DMS114 treated with DMSO at 0.1 percent for 48 hours (cell line): ENCODE results near the gene TRA2B.

Experiments
- DNase-seq: peaks from one replicate; lab custom pipeline; 2025; ENCODE audit not compliant: unreplicated experiment; lab: John Stamatoyannopoulos, UW

TRA2B gene

DNA sequence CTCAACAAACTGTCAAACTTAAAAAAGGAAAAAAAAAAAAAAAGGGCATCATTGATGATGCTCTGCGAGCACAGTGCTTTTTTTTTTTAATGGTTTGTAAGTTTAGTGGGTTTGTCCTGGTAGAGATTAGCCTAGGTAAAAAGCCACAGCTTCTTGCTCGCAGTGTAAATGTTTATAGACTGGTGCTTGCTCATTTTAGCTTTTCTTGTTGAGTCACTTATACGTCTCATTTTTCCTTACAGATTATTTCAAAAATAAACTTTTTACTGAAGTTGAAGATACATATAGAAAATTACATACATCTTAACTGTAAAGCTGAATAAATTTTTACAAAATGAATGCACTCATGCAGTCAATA, 16.5 kb upstream of the TRA2B start:
- DNase-seq, result no peak

DNA sequence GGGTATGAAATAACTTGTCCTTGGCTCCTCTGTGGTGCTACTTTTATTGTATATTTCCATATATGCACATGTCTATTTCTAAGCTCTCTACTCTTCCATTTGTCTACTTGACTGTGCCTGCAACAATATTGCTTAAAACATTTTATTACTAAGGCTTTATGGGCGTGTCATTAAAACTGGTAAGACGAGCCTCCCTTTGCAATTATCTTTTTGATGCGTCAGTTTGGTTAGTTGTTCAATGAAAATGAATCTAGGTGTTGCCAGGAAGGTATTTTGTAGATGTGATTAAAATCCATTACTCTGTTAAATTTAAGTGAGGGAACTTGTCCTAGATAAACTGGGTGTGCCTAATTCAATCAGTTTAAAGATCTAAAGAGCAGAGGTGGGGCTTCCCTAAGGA, 12.9 kb upstream of the TRA2B start:
- DNase-seq, result no peak

DNA sequence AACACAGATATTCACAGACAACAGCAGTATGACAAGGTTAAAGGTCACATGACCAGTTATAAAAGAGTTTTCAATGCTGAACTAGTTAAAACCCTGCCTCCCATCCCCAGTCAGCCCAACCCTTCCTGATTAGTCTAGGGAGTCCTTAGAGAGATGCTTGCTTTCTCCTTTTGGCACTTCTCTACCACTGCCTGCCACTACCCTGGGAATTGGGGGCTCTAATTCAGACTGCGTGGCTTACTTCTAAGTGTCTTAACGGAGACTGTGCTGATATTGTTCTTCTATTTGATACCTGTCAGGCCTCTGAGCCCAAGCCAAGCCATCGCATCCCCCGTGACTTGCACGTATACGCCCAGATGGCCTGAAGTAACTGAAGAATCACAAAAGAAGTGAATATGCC, 11.7 kb upstream of the TRA2B start:
- DNase-seq, result no peak

DNA sequence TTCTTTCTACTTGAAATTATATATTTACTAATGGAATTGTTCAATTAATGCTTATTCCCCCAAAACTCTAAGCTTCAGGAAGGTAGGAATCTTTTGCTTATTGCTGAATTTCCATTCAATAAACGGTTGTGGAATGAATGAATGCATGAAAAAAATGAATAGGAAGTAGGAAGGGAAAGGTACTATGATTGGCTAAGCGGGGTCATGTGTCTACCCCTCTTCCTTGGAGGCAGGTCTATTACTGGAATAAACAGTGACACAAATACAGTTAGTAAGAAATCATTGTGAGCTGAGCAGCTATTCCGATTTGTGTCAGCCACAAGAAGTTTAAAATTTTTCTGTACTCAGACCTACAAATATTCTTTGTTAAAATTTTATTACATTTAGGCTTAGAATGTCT, 10.5 kb upstream of the TRA2B start:
- no peak for DNase-seq

DNA sequence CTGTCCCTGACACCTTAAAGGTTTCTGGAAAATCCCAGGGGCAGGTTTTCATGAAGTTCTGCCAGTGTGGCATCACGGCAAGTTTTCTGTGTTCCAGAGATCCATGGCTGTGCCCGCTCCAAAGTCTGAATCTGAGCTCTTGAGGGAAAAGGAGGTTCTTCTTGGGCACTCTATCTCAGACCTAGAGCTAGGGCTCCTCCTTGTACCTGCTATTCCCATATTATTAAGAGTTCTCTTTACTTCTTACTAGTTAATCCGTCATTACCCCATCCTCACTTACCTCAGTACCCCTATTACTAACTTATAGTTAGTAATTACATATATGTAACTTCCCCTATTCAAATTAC, 5.9 kb upstream of the TRA2B start:
- no peak for DNase-seq

DNA sequence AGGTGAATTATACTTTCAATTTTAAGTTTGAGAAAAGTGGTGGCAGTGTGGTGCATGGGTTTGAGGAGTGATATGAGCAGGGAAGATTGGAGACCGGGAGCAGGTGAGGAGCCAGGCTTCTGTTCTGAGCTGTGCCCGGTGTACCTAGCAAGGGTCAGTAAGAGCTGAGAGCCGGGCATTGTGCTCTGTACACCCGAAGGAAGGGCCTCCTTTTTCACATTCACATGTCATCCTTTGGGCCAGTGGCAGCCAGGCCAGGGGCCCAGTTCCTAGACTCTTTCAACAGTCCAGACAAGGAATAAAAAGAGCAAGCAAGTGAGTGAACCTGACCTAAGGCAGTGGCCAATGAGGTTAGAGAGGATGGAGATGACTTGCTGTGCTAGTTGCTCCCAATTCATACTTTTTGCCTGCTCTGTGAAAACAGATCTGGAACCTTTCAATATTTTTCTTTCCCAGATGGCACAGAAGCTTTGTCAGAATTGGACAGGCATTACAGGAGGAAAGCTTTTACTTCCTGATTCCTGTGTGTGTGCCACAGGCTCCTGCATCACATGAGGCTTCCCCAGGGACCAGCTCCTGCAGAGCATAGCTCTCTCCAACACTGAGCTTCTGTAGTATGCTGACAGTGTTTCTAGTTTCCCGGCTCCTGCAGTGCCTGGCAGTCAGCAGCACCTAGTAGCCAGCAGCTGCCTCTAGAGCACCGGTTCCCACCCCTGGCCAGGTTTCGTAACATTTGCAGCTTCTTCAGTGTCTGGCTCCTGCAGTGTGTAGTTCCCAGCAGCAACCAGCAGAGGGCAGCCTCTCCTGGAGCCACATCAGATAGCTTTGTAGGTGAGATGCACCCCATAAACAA, 5.3 kb upstream of the TRA2B start:
- peak; percentile 37 for DNase-seq

DNA sequence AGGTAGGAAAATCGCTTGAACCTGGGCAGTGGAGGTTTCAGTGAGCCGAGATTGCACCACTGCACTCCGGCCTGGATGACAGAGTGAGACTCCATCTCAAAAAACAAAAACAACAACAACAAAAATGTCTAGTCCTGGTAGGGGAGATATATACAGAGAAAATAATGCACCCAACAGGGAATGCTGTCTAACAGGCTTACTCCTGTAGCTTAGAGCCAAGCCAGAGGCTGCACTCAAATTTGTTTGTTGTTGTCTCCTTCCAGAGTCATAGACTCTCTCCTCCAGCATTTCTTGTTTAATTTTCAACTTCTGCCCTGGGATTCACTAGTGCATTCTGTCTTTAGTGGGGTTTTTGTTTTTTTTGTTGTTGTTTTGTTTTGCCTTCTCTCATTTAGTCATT, 4.6 kb upstream of the TRA2B start:
- no peak for DNase-seq

DNA sequence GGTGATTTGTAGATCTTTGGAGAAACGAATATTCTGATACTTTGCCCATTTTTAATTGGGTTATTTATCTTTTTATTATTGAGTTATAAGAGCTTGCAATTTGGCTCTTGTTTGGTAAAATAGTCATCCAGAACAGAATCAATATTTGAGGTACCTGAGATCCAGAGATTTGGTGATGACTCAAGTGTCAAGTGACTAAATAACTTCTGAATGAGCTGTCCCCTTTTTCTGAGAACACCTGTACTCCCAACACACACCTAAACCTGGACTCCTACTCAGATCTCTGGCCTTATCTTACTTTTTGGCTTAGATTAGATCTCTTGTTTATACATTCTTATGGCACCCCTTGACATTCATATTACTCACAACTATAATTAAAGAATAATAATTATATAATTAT, 3.1 kb upstream of the TRA2B start:
- DNase-seq, result no peak

DNA sequence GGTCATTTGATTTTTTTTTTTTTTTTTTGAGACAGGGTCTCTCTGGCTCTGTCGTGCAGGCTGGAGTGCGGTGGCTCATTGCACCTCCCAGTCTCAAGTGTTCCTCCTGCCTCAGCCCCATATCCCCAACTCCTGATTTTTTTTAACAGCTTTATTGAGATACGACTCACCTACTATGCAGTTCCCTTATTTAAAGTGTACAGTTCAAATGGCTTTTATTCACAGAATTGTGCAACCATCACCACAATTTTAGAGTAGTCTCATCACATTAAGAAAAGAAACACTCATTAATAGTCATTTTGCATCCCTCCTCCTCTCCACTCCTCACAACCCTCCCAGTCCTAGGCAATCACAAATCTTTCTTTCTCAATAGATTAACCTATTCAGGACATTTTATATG, 1.9 kb upstream of the TRA2B start:
- no peak for DNase-seq

DNA sequence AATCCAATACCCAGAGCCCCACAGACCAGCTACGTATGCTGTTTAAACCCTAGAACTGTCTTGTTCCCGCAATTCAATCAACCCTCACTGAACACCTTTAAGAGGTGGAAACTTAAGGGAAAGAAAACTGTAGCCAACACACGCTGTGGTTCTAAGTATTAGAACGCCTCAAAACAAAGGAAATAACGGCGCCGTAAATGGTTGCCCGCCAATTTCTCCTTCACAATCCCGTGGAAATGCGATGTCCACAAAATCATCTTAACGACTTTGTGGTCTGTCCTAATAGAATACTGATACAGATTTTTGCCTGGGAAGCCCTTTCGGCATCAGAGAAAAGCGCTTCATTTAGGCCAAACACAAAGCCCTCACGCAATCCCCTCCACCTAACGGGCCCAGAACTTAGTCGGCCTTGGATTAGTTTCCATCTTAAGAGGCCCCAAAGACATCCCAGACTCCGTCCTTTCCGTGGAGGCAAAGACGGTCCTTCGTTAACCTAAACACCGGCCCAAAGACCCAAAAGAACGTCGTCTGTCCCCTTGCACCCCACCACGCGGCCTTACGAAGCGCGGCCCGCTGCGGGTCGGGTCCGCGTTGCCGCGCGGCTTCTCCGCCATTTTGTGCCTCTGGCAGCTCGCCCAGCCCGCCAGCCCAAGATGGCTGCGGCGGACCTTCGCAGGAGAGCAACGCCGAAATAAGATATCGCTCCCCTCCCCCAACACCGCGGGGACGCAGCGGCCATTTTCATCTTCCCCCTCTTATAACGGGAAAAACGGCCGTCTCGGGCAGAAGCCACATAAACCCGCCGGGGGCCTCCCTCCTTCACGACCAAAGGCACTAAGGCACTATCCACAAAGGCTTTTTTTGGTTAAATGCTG, 763 bp downstream of the TRA2B start:
- peak; percentile 68 for DNase-seq

DNA sequence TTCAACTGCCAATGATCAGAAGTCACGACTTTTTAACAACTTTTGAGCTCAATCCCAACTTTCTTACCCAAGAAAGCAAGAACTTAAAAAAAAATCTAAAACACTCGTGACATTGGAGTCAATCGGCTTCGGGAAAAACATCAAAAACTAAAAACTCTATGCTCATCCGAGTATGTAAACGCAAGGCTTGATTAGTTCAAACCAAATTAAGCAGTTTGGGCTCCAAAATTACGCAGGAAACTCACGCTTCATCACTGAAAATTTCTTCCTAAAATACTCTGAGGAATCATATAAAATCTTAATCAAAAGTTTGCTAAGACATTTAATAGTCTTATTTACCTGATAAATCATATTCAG, 1.6 kb downstream of the TRA2B start:
- no peak for DNase-seq

DNA sequence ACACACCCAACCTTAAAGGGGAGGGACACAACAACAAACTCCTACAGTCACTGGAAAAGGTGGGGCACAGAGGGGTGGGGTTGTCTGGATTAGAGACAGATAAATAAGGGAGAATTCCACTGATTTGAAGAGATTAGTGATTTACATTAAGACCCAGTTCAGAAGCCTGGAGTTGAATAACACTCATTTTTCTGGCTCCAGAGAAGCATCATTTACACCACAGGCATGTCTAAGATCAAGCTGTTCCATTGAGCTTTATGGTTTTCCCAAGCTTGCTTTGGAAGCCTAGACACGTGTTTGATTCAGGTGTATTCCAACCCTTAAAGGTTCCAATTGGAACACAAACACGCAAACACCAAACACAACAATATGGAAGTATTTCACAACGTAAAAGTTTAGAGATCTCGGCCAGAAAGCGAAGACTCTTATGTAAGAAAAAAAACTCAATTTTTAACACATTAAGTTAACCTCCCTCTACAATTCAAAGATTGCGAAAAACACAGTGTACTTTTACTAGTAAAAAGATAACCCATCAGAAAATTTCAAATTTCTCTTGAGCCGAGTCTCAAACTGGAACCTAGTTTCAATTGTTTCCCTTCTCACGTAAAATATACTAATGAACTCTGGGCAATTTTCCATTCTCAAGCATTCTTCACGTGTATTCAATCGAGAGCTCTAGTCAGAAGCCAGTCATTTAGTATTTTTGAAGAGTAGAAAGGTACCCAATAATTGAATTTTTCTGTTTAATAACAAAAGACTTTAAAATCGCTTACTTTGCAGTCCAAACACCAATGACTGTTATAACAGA, 2.1 kb downstream of the TRA2B start:
- no peak for DNase-seq

DNA sequence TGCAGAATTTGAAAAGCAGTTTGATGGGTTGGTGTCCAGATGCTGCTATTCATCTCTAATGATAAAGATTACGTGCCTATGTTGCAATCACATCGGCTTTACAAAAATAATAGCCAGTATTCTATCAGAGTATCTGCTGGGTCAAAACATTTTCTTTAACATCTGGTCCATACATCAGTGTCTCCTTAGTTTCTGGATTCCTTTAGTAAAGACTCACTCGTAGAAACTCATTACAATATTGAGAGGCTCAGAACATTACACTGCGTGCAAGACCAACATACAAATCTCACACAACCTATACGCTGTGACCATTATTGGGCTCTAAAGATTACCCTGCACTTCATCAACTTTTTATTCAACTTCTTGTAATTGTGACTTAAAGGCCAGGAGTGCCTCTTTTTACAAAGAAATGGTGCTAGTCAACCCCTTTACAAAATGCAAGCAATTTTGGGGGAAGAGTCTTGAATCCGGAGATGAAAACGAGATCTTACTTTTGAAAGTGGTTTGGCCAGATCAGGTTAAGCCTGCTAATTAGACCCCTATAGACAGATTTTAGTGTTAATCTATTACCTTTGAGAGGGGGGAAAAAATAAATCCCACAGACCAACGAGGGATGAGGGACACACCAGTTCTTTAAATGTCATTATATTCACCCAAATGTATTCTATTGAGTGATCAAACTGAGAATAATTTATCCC, 2.9 kb downstream of the TRA2B start:
- DNase-seq, result no peak

DNA sequence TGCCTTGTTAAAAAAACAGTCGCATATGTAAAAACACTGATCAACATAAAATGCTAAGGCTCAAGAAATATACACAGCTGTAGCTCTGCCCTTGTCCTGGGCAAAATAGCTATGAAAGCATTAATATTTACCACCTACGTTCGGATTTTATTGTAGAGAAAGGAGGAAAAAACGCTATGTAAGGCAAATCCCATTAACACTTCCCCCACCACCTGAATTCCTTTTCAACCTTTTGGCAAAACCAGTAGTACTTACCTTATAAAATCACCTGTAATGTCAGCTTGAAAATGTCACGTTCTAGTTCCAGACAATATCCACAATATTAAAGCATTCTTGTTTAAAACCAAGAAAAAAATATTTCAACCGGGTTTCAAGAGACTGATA, 3.6 kb downstream of the TRA2B start:
- no peak for DNase-seq

DNA sequence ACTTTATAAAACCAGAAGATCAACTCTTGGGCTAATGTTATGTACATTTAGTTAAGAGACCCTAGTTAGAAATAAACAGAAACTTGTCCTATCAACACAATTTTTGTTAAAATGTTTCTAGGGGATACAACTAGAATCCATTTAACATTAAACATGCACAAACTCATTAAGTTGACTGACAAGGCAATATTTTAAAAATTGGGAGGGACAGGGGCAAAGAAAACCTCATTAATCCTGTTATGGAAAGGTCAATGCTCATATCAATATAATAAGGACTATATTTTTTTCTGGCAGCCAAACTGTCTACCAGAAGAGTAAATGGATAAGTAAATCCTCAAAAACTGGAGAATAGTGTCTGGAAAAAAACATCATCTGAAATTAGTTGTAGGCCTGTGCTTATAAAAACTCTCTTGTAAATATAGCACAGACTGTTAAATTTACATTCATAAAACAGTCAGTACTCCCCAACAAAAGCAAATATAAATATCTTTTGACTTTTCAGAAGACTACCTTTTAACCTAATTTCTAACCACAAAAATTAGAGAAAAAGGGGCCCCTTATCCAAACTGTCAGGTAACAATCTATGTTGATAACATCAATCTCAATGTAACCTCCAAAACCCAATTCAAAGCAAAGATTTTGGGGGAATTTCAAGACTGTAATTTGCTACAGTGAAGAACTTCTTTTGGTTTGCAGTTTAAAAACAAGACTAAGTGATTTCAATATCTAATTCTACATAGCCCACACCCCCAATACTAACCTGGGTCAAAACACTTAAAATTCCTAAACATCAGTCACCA, 4.2 kb downstream of the TRA2B start:
- no peak for DNase-seq

DNA sequence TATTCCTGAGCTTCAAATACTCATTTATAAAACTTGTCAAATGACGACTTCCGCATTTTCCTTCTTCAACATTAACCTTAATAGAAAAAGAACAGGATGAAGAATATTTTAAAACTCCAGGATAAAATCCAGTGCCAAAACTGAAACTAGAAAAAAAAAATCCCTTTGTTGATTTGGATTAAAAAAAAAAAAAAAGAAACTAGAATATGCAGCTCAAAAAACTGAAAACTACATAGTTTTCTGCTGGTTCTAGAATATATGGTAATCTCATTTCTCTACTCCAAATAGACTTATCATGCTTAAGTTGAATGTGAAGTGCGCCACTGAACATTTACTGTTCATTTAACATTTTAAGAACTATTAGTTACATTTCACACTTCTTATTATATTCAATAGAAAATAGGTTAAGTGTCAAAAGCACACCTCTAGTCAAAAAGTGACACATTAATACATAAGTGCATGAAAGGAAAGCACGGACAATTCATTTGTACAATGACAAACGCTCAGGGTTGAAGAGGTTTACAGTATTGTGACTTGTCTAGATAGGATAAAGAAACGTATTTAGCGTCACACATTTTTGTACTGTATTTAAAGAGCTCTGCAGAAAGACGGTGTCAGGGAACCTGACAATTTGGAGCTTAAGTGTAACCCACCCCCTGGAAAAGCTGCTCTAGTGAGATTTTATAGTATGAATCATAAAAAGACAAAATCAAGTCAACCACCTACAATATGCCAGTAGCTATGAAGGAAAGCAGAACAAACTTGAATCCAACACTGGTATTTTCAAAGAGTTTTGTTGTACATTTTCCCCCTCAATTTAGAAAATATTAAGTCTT, 5.8 kb downstream of the TRA2B start:
- no peak for DNase-seq

DNA sequence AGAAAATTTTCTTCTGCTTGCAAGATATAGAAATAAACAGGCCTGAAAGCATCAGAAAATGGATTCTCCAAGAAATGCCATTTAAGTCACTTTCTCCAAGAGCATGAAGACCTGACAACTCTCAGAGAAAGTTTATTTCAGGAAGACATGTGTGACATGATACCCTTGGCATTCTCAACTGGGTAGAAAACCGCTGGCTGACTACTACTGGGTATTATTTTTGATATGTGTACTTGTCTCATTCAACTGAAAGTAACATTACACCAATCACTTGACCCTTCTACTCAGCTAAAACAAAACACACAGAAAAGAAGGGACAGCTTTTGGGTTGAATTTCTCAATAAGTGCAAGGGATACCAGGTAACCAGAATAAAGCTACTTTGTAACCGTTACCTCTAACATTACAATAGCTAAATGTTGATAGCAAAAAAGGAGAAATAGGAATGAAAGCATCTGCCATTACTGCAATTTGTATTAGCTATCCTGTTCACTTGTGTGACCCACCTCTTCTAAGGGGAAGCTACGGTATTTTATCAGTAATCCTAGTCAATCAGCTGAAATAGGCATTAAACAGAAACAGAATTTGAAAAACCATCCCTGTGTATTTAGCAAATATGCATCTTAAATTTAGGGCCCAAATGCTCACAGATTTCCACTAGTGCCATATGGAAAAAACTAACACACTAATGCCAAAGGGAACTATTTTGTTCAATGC, 7.3 kb downstream of the TRA2B start:
- DNase-seq, result no peak

DNA sequence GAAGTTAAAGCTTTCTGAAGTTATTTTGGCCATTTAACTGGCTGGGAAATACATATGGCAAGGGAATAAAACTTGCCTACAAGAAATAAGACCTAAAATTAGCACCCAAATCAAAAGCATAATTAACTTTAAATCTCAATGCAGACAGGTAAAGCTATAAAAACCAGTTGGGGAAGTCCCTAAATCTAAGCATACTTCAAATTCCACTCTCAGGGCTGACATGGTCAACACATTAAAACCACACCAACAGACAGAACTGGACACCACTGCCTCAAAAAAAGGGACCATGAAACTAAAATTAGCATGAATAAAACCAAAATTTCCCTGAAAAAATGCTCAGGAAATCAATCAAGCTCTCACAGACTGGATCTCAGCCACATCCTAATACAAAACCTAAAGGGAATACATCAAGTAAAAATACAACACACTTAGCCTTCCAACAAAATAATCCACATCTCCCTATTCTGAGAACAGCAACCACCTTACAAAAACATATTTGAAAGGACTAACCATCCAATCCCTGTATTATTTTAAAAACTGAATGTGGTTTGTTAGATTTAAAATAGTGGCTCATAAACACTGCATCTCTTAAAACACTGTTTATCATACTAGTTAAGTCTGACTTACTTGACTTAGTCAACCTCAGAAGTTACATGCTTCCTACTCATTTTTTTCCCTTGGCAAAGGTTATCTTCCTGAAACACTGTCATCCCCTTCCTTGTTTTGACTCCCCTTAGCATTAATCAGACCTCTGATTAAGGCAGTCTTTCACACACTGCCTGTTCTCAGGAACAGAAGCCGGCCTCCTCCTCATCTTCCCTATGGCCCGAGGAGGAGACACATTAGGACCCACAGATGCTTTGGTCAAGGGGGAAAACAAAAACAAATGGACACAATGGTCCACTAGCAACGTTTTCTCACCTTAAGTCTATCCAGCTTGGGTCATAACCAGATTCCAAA, 8.3 kb downstream of the TRA2B start:
- DNase-seq, result no peak
